Subcutaneous abdominal adipose tissue (tissue), 5 donors: ENCODE results near the gene CLSTN2.

ENCODE experiments used
- H3K27ac ChIP-seq: one replicate; pipeline ENCODE4 v1.7.0; 2013; ENCODE audit warnings: low read depth, mild to moderate bottlenecking, inconsistent platforms, low read length, moderate library complexity
- H3K27me3 ChIP-seq, 5 donors: one replicate each; pipeline ENCODE4 v1.7.0; 2013; ENCODE audit warnings: low read length in 5 of 5, inconsistent platforms in 1 of 5; ENCODE audit not compliant: control insufficient read depth in 5 of 5, insufficient read depth in 4 of 5
- H3K36me3 ChIP-seq, 5 donors: one replicate each; pipeline ENCODE4 v1.7.0; 2013; ENCODE audit warnings: low read length in 5 of 5; ENCODE audit not compliant: control insufficient read depth in 5 of 5, insufficient read depth in 5 of 5
- H3K4me1 ChIP-seq, 5 donors: one replicate each; pipeline ENCODE4 v1.7.0; 2013; ENCODE audit warnings: low read length in 5 of 5, mild to moderate bottlenecking in 3 of 5, moderate library complexity in 1 of 5; ENCODE audit not compliant: control insufficient read depth in 5 of 5, insufficient read depth in 5 of 5
- H3K4me3 ChIP-seq, 5 donors: one replicate each; pipeline ENCODE4 v1.7.0; 2013; ENCODE audit warnings: low read length in 5 of 5, low read depth in 1 of 5
- H3K9ac ChIP-seq, 5 donors: one replicate each; pipeline ENCODE4 v1.7.0; 2013; ENCODE audit warnings: low read length in 5 of 5, mild to moderate bottlenecking in 4 of 5, moderate library complexity in 3 of 5
- H3K9me3 ChIP-seq, 5 donors: one replicate each; pipeline ENCODE4 v1.7.0; 2013; ENCODE audit warnings: low read length in 5 of 5; ENCODE audit not compliant: control insufficient read depth in 5 of 5
- donor health status: healthy.
- donor health status: healthy.
- donor health status: healthy.
- donor health status: healthy.
- donor health status: healthy.

The CLSTN2 gene

DNA sequence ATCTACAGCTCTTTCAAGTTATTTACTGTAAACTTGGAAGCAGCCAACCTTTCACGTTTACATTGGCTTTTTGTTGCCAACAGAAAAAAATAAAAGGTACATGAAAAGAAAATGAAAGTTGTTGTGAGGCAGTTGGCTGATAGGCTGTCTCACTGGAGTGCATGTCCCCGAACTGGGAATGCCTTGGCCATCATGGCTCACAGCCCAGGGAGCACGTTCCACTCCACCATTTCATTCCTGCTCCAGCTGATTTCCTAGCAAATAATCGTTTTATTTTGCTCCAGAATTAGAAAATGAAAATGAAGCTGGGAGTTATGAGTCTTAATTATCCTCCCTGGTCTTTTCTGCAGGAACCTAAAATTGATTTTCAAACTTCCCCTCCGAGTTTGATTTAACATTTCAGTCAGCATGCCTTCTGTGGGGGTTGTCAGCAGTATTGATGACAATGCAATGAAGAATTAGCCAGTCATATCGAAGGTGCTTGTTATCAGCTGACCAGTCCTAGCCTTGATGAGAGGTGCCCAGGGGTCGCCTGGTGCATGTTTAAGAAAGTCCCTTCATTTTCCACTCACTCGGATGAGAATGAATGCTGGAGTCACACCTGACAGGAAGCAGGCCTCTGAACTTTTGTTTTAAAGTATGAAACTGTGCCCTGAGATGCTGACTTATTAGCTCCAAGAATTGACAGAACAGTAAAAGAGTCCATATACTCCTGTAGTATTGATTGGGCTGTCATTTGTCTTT lies 449.2 kb downstream of the CLSTN2 start:
- Histone ChIP-seq H3K9ac (no peak overlapping the region), H3K4me3 (no peak overlapping the region), H3K27me3 (no peaks in the 10 kb centered on the region), H3K27ac (no peak overlapping the region), H3K4me1 (peaks cover 0 to 6% (median 0%) of the 10 kb centered on the region in 5 donors), H3K36me3 (no peaks in the 10 kb centered on the region), H3K9me3 (no peaks in the 10 kb centered on the region)

- H3K27ac ChIP-seq = no peak overlapping the region
- H3K27me3 ChIP-seq = no peaks in the 10 kb centered on the region
- H3K9ac ChIP-seq = no peak overlapping the region
These were observed 449.9 kb downstream of the CLSTN2 start for GRCh38 chr3:140384876-140385275.

DNA sequence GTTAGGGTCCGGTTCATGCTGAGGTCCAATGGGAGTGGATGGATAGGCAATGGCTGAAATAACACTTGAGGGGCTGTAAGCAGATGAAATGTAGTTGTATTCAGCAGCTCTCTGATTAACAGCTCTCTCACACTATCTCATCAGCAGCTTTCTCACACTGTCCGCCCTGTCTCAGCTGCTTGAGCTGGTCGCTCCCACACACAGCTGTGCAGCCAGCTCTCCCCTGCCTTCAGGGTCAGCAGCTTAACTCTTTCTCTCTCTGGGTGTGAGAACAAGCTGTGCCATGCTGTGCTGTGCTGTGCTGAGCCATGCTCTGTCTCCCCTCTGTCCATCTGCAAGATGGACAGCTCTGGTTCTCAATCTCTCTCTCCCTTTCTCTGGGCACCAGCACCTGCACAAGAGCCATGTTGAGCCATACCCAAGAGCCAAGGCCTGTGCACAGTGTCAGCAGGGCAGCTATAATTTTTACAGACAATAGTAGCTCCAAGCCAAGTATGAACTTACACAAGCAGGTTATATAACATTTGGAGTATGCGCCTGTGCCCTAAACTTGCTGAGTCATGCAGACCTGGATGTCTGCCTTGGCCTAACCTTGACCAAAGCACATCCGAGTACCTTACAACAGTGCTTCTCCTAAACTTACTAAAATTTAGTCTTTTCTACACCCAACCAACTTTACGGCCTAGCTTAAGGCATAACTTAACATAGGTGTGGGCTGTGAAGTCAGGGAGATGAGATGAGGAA lies 451.5 kb downstream of the CLSTN2 start:
- H3K4me3 ChIP-seq = no peak overlapping the region
- no peak overlapping the region for H3K9ac ChIP-seq
- H3K36me3 ChIP-seq = no peaks in the 10 kb centered on the region
- H3K27ac ChIP-seq = no peak overlapping the region
- peaks cover 0 to 6% (median 0%) of the 10 kb centered on the region in 5 donors for H3K4me1 ChIP-seq
- H3K27me3 ChIP-seq = no peaks in the 10 kb centered on the region
- H3K9me3 ChIP-seq = peaks cover 0 to 2% (median 0%) of the 10 kb centered on the region in 5 donors

More at GRCh38 chr3:140384876-140385275, 449.9 kb downstream of the CLSTN2 start:
- Histone ChIP-seq H3K9me3 (no peaks in the 10 kb centered on the region), H3K36me3 (no peaks in the 10 kb centered on the region), H3K4me1 (peaks cover 0 to 6% (median 0%) of the 10 kb centered on the region in 5 donors), H3K4me3 (no peak overlapping the region)

DNA sequence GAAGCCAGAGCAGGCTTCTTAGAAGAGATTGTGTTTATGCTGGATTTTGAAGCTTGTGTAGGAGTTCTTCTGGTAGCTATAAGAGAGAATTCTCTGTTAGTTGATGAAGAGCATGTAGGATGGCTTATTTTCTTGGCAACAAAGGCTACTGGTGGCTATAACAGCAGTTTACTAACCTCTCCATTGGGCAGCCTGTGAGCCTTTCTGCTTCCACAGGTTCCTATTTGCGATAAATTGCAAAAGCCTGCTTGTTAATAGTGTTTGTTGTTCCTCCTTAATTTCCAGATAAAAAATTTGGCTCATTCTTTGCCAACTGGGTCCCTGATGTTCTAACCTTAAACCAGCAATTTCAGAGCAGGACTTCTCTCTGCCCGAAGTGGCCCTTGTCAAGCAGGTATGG lies 452.3 kb downstream of the CLSTN2 start:
- Histone ChIP-seq H3K36me3 (no peaks in the 10 kb centered on the region), H3K4me3 (no peak overlapping the region), H3K9ac (no peak overlapping the region), H3K9me3 (peaks cover 0 to 2% (median 0%) of the 10 kb centered on the region in 5 donors), H3K27me3 (no peaks in the 10 kb centered on the region), H3K27ac (no peak overlapping the region), H3K4me1 (peaks cover 0 to 6% (median 0%) of the 10 kb centered on the region in 5 donors)

- H3K4me3 ChIP-seq = no peak overlapping the region
- no peak overlapping the region for H3K9ac ChIP-seq
- no peak overlapping the region for H3K27ac ChIP-seq
- no peaks in the 10 kb centered on the region for H3K27me3 ChIP-seq
- peaks cover 0 to 6% (median 0%) of the 10 kb centered on the region in 5 donors for H3K4me1 ChIP-seq
- H3K9me3 ChIP-seq = peaks cover 0 to 2% (median 0%) of the 10 kb centered on the region in 5 donors
- no peaks in the 10 kb centered on the region for H3K36me3 ChIP-seq
These were observed 453.4 kb downstream of the CLSTN2 start for GRCh38 chr3:140388202-140388922.

GRCh38 chr3:140391061-140391460 lies 456.1 kb downstream of the CLSTN2 start:
- Histone ChIP-seq H3K4me1 (peaks cover 0 to 5% (median 0%) of the 10 kb centered on the region in 5 donors), H3K27ac (no peak overlapping the region), H3K9me3 (peaks cover 0 to 2% (median 0%) of the 10 kb centered on the region in 5 donors), H3K9ac (no peak overlapping the region), H3K27me3 (no peaks in the 10 kb centered on the region), H3K36me3 (no peaks in the 10 kb centered on the region), H3K4me3 (no peak overlapping the region)

- Histone ChIP-seq H3K9me3 (peaks cover 0 to 2% (median 0%) of the 10 kb centered on the region in 5 donors), H3K27ac (no peak overlapping the region), H3K4me1 (peaks cover 0 to 5% (median 0%) of the 10 kb centered on the region in 5 donors), H3K9ac (no peak overlapping the region), H3K27me3 (no peaks in the 10 kb centered on the region), H3K4me3 (no peak overlapping the region), H3K36me3 (no peaks in the 10 kb centered on the region)
These were observed 459.6 kb downstream of the CLSTN2 start for GRCh38 chr3:140394488-140395133.

GRCh38 chr3:140395134-140396075 lies 460.4 kb downstream of the CLSTN2 start:
- peaks cover 0 to 5% (median 0%) of the 10 kb centered on the region in 5 donors for H3K4me1 ChIP-seq
- H3K9me3 ChIP-seq = peaks cover 0 to under 1% (median 0%) of the 10 kb centered on the region in 5 donors
- no peak overlapping the region for H3K4me3 ChIP-seq
- H3K9ac ChIP-seq = no peak overlapping the region
- no peaks in the 10 kb centered on the region for H3K36me3 ChIP-seq
- H3K27ac ChIP-seq = no peak overlapping the region
- H3K27me3 ChIP-seq = no peaks in the 10 kb centered on the region

DNA sequence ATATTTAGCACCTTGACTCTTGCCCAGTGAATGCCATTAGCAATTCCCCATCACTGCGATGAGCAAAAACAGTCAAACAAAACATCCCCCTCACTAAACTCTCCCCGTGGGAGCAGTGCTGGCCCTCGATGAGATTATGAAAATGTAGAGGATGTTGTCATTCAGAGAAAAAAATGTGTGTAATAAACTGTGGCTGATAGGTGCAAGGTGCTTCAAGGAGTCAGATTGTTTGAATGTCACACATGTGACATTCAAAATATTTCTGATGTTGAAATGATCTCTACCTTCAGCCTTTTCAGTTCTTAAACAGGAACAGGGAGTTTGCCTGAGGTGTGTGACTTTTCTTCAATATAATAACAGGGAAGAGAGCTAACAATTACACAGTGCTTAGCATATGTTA lies 461.1 kb downstream of the CLSTN2 start:
- Histone ChIP-seq H3K36me3 (no peaks in the 10 kb centered on the region), H3K9ac (no peak overlapping the region), H3K27me3 (no peaks in the 10 kb centered on the region), H3K27ac (no peak overlapping the region), H3K4me3 (no peak overlapping the region), H3K9me3 (no peaks in the 10 kb centered on the region), H3K4me1 (peaks cover 0 to 5% (median 0%) of the 10 kb centered on the region in 5 donors)
